GM19372 (cell line): ENCODE data around the gene TNFSF4.

ENCODE experiments used
- ATAC-seq: cut with Tn5 transposase; IDR thresholded peaks from one replicate; pipeline ENCODE4 v1.9.1; 2021; ENCODE audit warnings: mild to moderate bottlenecking, low read depth, moderate library complexity; ENCODE audit not compliant: unreplicated experiment

The TNFSF4 gene

GRCh38 chr1:173212952-173213491 lies 5.9 kb upstream of the TNFSF4 start:
- ATAC-seq, result no peak

DNA sequence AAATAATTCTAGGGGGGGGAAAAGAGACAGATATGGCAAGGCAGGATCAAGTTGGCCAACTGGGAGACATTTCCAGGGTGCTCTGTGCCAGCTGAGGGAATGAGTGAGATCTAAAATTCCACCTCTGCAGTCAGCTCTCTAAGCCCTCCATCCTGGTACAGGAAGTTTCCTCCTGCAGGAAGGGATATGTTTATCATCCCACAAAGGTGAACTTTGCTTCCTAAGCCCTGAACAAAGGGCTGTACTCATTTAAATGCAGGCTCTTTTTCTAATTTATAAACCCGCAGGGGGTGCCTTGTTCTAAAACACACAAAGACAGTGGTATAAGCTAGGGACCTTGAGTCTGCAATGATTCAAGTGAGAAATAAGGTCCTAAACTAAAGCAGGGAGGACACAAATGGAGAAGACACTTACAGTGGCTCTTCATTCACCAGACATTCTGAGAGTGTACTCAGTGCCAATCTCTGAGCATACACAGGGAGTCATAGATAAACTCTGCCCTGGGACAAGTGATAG lies 3.6 kb upstream of the TNFSF4 start:
- no peak for ATAC-seq

DNA sequence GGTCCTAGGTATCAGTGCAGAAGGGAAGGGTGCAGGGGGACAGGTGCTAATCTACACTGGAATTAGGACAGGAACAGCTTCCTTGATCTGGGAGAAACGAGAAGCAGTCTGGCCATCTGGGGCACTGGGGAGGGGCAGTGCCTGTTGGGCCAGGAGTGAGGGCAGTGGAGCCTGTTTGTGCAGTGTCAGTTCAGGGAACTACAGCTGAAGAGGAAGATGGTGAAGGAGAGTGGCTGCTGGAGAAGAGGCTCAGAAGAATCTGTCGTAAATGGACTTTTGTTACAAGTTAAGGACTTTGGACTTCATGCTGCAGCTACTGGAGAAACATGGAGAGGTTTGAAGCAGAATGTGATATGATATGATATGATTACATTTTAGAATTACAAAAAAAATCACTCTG lies 3.2 kb upstream of the TNFSF4 start:
- no peak for ATAC-seq

- no peak for ATAC-seq
Observed at GRCh38 chr1:173208868-173209267, 1.7 kb upstream of the TNFSF4 start.

GRCh38 chr1:173208146-173208545 lies 1.0 kb upstream of the TNFSF4 start:
- no peak for ATAC-seq

- ATAC-seq, result no peak
Observed at GRCh38 chr1:173205146-173206051, 1.7 kb downstream of the TNFSF4 start.

GRCh38 chr1:173204693-173205092 lies 2.4 kb downstream of the TNFSF4 start:
- no peak for ATAC-seq

- ATAC-seq, result no peak
Observed at GRCh38 chr1:173202424-173203145, 4.5 kb downstream of the TNFSF4 start.

GRCh38 chr1:173201969-173202368 lies 5.2 kb downstream of the TNFSF4 start:
- no peak for ATAC-seq

- peak; percentile 68 for ATAC-seq
Observed at GRCh38 chr1:173195596-173196088, 11.5 kb downstream of the TNFSF4 start.

DNA sequence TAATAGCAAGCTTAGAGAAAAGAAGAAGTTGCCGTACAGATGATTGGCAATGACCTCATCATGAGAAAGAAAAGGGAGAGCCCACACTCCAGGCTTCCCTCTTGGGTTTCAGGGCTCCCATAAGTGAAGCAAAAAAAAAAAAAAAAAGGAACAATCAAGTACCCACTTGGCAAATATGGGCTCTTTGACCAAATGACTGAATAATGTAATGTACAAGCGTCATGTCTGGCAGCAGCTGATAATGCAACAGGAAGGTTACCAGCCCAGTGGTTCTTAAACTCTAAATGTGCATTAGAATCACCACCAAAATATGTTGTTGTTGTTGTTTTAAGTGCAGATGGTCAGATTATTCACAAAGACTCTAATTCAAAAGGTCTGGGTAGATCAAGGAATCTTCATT lies 13.5 kb downstream of the TNFSF4 start:
- ATAC-seq, result no peak

- no peak for ATAC-seq
Observed at GRCh38 chr1:173191011-173191705, 16.0 kb downstream of the TNFSF4 start.

DNA sequence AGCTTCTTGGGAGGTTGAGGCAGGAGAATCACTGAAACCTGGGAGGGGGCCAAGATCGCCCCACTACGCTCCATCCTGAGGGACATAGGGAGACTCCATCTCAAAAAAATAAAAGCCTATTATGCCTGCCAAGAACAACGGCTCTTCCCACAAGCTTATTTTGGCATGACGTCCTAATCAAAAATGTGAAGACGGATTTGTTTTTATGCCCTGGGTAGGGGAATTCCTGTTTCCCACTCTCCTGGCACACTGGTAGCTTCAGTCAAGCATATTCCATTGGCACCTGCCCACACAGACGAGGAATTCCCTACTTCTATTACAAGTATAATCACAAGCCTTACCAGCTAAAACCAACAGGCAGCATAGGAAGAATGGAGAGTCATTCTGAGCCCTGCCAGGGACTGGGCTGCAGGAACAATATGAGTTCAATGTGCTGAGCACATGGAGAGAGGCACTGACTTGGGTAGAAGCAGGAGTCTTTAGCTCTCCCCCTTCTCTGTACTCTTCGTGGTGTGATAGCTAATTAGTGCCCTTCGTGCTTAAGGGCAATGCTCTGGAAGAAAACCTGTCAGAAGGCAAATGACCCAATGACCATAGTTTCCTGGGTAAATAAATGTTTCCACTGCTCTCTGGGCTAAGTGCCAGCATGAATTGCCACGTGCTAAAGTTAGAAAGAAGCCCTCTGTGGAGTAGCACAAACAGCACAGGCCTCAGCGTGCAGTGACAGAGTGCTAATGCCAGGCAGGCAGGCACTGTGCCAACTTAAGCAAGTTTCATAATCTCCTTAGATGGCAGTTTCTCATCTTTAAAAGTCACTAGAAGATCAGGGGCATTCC lies 16.8 kb downstream of the TNFSF4 start:
- no peak for ATAC-seq

GRCh38 chr1:173187671-173188237 lies 19.4 kb downstream of the TNFSF4 start:
- ATAC-seq, result no peak

- ATAC-seq, result no peak
Observed at GRCh38 chr1:173181791-173182190, 25.3 kb downstream of the TNFSF4 start.

GRCh38 chr1:173176246-173176645 lies 30.9 kb downstream of the TNFSF4 start:
- no peak for ATAC-seq

DNA sequence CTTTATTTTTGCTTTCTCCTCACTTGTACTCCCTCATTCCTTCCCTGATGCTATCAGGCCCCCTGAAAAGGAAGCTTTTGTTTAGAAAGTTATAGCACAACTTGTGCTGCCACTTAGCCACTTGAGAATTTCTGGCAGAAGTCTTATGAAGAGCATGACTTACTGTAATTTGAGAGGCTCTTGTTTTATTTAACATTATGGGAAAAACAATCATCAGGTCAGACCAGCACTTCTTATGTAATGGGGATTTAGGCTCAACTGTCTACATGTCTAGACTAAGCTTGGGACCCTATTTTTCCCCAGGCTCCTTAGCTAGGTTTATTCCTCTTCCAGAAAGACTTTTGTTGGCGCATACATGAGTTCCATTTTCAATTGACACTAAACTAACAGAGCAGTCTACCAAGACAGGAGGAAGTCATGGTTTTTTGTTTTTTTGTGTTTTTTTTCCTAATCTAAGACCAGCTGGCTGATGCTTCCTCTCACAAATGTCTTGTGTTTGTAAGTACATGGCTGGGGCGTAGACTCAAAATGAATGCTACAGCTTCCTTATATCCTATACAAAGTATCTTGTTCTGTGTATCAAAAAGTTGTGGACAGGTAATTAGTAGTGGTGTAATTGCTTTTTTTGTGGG lies 31.5 kb downstream of the TNFSF4 start:
- no peak for ATAC-seq

GRCh38 chr1:173173388-173173787 lies 33.7 kb downstream of the TNFSF4 start:
- no peak for ATAC-seq

- ATAC-seq, result no peak
Observed at GRCh38 chr1:173171152-173171551, 36.0 kb downstream of the TNFSF4 start.
